Hypothalamus (tissue), 51 donors: ENCODE results near the gene ERC2.
A peak's percentile ranks its signal among the peaks of the same experiment; 100 is the strongest.

ENCODE experiments used
- DNase-seq, 51 donors: peaks; one replicate each; lab custom pipeline; 2025; lab: John Stamatoyannopoulos, UW

Gene ERC2

GRCh38 chr3:55704521-55704920, 763.7 kb downstream of the ERC2 start:
- DNase-seq, result no peak

DNA sequence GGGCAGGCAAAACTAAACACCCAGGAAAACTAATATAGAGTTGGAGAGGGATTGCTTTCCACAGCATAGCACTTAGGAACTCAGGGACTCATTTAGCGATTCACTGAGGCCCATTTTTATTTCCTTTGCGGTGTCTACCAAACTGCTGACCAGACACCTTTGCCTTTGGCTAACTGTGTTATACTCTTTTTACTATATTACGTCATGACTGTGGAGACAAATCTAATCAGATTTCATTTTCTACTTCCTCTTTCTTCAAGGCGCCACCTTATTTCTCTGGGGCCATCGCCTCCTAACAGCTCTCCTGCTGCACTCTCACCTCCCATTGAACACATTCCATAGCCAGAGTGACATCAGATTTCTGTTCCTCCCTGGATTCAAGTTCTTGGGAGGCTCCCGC, 765.4 kb downstream of the ERC2 start:
- DNase-seq, result no peak

DNA sequence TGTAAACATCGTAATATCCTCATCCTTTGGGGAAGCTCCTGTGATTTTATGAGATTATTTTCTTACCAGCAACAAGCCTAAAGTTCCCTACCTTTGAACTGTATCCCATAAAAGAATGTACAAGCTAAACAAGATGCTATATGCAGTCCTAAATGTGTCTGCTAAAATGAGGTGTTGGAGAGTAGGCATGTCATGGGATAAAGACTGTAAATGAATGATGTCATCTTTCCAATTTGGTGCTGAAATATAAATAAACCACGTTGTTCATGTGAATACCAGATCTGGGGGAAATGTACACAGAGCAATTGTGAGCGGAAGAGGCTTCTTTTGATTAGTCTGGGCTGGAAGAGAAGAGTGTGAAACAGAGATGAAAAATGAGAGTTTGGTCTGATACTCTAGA, 766.3 kb downstream of the ERC2 start:
- no peak for DNase-seq

GRCh38 chr3:55698831-55699230, 769.4 kb downstream of the ERC2 start:
- DNase-seq, result peak in 1 of 51 donors; percentile 2

DNA sequence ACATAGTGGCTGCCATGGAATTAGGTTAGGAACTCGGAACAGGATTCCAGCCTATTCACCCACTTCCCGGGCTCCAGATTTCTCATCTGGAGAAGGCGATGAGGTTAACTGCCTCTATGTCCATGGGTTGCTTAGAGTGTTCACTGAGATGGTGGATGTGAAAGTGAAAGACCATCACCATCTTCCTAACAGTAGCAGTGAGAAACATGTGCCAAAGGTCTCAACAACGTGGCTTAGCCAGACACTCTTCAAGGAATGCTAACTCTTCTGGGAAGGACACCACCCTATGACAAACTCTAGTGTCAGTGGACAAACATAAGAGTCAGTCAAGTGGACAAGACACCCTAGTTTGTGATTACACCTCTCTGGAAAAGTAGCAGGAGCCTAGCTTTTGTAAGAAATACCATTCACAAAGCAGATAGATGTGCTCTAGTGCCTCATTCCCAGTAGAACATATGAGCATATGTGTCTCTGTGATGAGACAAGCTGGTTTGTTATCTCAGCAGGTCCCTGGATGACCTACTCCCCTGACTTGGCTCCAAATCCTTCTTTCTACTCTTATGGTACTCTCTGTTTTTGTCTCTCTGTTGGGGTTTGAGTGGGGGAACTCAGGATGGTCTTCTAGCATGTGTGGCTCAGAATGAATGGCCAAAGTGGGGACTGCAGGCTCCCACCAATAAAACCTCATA, 770.9 kb downstream of the ERC2 start:
- no peak for DNase-seq

- DNase-seq, result no peak
Observed at GRCh38 chr3:55692957-55693558, 775.2 kb downstream of the ERC2 start.

DNA sequence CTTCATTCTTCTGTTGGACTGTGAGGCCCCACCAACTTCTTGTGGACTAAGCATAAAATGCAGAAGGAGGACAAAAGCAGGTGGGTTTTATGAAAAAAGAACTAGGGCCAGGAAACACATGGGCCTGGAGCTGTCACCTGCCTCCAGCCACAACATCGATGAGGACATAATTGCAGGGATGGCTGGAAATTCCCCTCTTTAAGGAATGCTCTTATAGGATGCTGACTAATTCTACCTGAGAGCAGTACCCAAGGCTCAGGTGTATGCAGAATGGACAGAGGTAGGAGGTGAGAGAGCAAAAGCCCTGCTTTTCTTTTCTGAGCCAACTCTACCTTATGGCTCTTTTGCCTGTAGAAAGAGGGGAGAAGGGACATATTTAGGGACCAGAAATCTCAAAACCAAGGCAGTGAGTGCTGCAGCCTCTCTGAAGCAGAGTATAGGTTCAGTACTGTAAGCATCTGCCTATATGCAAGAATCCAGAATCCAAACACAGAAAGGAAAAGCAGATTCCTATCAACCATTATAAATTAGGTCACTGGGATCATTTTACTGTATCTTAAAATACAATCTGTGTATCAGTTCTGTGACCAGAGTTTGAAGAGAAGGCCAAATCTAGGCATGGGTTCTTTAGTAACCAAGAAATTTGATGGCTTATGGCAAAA, 775.8 kb downstream of the ERC2 start:
- no peak for DNase-seq

DNA sequence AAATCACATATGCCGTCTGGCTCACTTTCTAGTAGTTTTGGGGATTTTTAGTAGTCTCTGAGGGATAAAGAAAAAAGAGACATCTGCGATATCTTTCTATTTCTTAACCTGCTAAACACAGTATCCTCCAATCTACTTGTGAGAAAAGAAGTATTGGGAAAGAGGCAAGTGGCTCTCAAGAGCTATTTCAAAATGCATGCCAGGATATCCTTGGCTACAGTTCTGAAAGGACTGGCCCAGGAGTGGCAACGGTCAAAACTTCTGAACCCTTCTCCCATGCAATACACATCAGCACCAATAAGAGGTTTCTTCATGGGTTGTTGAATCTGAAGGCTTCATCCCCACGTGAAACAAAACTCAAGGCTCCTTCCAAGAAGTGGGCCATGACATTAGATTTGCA, 777.1 kb downstream of the ERC2 start:
- no peak for DNase-seq

- DNase-seq, result no peak
Observed at GRCh38 chr3:55690726-55691125, 777.5 kb downstream of the ERC2 start.

GRCh38 chr3:55690177-55690576, 778.1 kb downstream of the ERC2 start:
- peak in 1 of 51 donors; percentile 29 for DNase-seq

DNA sequence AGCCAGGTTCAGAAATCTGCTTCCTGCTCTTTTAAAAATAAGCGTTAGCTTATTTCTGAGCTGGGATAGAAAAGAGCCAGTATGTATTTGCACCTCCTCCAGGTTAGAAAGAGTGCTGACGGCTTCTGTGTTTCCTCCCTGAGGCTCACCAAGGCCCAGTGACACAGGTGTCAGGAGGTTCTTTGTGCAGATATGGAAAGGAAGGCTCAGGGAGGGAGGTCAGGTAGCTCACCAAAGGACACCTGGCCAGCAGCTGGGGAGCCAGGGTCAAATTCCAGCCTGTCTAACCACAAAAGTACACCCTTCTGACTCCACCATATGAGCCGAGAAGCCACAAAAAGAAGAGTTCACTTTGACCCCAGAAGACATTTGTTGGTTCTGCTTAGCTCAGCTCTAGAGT, 780.1 kb downstream of the ERC2 start:
- no peak for DNase-seq

DNA sequence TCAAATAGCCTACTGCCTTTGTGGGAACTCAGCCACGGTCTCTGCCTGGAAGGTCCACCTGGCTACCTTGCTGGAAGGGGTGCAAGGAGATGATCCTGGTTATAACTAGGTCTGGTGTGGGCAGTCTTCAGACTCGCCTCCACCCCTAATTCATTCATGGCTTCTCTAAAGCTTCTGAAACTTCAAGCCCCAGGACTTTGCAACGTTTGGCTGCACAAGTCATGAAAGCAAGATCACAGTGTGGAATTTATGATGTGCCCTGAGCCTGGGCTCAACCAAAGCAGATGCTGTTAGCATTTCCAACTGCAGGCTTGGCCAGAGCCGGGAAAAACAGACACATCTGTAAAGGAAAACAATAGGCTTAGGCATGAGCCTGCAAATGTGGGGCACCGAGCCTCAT, 780.7 kb downstream of the ERC2 start:
- no peak for DNase-seq

DNA sequence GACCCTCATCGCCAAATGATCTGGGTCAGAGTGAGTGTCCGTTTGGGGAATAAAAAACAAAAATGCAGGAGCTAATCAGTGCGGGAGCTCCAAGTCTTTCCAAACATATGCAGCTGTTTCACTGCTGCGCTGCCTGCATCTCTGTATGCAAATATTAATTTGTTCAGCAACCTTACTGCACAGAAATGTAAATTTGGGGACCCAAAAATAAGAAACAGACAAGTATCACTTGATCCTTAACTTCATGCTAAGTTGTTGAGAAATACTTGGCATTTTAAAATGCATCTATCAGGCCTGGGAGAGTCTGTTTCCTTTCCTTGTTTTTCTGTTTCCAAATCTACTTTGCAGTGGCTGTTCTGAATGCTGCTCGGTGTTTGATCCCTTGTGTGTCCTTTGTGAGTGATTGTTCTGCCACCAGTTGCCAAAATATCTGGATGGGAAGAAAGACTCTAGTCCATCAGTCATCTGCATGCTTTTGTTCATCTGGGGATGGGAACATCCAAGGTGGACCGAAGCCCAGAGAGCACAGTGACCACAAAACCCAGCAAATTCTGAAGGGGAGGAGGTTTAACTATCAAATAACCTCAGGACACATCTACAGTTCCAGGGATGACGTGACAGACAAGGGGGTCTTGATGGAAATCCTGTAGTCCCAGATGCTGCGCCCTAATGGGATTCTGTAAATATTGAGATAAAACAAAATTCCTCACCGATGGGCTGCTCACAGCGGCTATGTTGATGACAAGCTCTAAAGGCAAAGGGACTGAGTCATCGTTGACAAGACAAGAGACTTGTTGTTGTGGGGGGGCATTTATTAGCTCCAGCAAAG, 781.6 kb downstream of the ERC2 start:
- DNase-seq, result no peak

- DNase-seq, result peak in 1 of 51 donors; percentile 14
Observed at GRCh38 chr3:55683666-55684270, 784.5 kb downstream of the ERC2 start.

- no peak for DNase-seq
Observed at GRCh38 chr3:55682461-55682860, 785.8 kb downstream of the ERC2 start.

DNA sequence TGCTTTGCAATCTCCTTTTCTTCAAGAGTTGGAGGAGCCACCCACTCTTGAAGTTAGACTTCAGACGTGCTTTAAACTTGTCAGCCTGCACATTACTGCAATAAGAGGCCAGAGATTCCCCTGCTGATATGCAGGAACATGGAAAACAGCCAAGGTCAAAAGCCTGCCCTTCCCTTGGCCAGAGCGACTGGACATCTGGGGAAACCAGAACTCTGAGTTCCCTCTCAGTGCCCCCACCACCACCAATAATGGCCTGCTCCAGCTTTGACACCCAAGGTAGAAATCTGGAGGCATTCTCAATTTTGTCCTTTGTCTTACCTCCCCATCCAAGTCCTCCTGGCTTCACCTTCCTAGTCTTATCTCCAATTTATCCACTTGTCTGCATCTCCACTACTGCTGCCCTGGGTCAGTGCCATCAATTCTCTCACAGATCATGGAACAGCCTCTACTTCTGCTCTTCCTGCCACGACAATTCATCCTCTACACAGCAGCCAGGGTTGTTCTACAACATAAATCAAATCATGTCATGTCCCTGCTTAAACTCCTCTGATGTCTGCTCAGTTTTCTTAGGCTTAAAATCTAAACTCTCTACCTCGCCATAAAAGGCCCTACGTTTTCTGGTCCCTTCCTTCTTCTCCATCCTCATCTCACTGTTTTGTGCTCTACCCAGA, 789.6 kb downstream of the ERC2 start:
- no peak for DNase-seq

- DNase-seq, result no peak
Observed at GRCh38 chr3:55676643-55677042, 791.6 kb downstream of the ERC2 start.

DNA sequence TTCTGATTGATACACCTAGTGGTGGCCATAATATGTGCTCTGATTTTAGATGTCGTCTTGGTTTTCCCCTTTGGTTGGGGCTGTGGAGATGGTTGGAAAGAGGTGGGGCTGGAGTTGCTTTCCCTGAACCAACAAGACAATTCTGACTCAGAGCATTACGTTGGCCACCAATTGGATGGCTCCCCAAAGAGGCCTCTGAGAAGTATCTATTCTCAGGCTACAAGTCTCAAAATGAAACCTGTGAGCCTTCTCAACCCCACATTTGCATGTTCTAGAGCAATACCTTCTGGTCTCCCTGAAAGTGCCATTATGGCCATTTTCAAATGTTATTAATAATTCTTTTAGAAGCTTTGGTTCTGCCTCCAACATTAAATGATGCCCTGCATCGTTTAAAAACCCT, 792.8 kb downstream of the ERC2 start:
- no peak for DNase-seq

DNA sequence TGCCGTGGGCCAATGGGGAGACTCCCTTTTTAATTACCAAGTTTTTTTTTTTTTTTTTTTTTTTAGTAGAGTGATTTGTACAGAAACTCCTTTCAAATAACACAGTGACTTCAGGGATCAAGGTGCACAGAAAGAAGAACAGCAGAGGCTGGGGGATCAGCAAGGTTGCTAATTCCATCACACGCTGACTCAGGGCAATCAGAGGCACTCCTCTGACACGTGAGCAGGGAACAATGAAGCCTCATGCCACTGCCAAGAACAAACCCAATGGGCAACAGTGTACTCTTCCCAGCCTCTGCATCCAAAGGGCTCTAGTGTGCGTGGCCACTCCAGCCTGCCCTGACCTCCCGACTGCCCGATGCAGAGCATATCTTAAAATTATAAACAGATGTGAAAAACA, 794.5 kb downstream of the ERC2 start:
- peak in 1 of 51 donors; percentile 6 for DNase-seq

DNA sequence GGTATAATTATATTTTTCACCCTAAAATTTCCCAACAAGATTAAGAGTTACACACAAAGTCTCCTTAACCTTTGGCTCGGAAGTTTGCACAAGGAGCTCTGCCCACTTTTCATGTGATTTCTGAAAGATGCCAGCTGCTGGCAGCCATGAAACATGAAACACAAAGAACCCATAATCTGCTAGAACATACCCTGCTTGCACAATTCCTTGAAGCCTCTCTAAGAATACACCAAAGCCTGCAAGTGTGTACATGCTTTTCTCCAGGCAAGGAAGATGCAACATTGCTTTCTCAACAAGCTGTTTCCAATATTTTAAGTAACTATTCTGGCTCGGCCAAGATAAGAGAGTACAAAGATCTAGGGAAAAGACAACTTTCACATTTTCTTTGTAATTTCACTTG, 799.1 kb downstream of the ERC2 start:
- DNase-seq, result no peak
